Mucosa of stomach (tissue), 1 donor: ENCODE data around the gene SRC.

Source experiments
- H3K27me3 ChIP-seq: one replicate; pipeline ENCODE4 v1.7.0; 2013; ENCODE audit warnings: mild to moderate bottlenecking, low read length; ENCODE audit not compliant: control insufficient read depth, insufficient read depth
- H3K36me3 ChIP-seq: one replicate; pipeline ENCODE4 v1.7.0; 2013; ENCODE audit warnings: low read length; ENCODE audit not compliant: control insufficient read depth, insufficient read depth
- H3K4me1 ChIP-seq: one replicate; pipeline ENCODE4 v1.7.0; 2013; ENCODE audit warnings: mild to moderate bottlenecking, low read length; ENCODE audit not compliant: control insufficient read depth, insufficient read depth
- H3K4me3 ChIP-seq: one replicate; pipeline ENCODE4 v1.7.0; 2013; ENCODE audit warnings: low read length
- H3K9ac ChIP-seq: one replicate; pipeline ENCODE4 v1.7.0; 2013; ENCODE audit warnings: mild to moderate bottlenecking, low read length, moderate library complexity
- H3K9me3 ChIP-seq: one replicate; pipeline ENCODE4 v1.7.0; 2013; ENCODE audit warnings: mild to moderate bottlenecking, low read length, moderate library complexity; ENCODE audit not compliant: control insufficient read depth
- donor health status: Pancreatic carcinoma.

The SRC gene

GRCh38 chr20:37394543-37395409 lies 48.8 kb downstream of the SRC start:
- Histone ChIP-seq H3K9me3 (no peaks in the 10 kb centered on the region), H3K36me3 (peaks cover 44% of the 10 kb centered on the region), H3K4me3 (no peak overlapping the region), H3K27me3 (no peaks in the 10 kb centered on the region), H3K4me1 (peaks cover 14% of the 10 kb centered on the region), H3K9ac (no peak overlapping the region)

- peaks cover 14% of the 10 kb centered on the region for H3K4me1 ChIP-seq
- no peak overlapping the region for H3K4me3 ChIP-seq
- H3K9me3 ChIP-seq: no peaks in the 10 kb centered on the region
- no peak overlapping the region for H3K9ac ChIP-seq
- H3K36me3 ChIP-seq: peaks cover 47% of the 10 kb centered on the region
- no peaks in the 10 kb centered on the region for H3K27me3 ChIP-seq
Measured at GRCh38 chr20:37395410-37395797, 49.5 kb downstream of the SRC start.

- H3K4me1 ChIP-seq: peaks cover 14% of the 10 kb centered on the region
- H3K9me3 ChIP-seq: no peaks in the 10 kb centered on the region
- H3K9ac ChIP-seq: no peak overlapping the region
- peaks cover 47% of the 10 kb centered on the region for H3K36me3 ChIP-seq
- H3K27me3 ChIP-seq: no peaks in the 10 kb centered on the region
- H3K4me3 ChIP-seq: no peak overlapping the region
Measured at GRCh38 chr20:37395921-37396415, 50.0 kb downstream of the SRC start.

GRCh38 chr20:37396416-37397075 lies 50.6 kb downstream of the SRC start:
- no peaks in the 10 kb centered on the region for H3K9me3 ChIP-seq
- no peaks in the 10 kb centered on the region for H3K27me3 ChIP-seq
- no peak overlapping the region for H3K9ac ChIP-seq
- peaks cover 52% of the 10 kb centered on the region for H3K36me3 ChIP-seq
- no peak overlapping the region for H3K4me3 ChIP-seq
- H3K4me1 ChIP-seq: peaks cover 14% of the 10 kb centered on the region

GRCh38 chr20:37397076-37397953 lies 51.4 kb downstream of the SRC start:
- Histone ChIP-seq H3K27me3 (no peaks in the 10 kb centered on the region), H3K36me3 (peaks cover 58% of the 10 kb centered on the region), H3K4me3 (no peak overlapping the region), H3K4me1 (peaks cover 14% of the 10 kb centered on the region), H3K9me3 (no peaks in the 10 kb centered on the region), H3K9ac (no peak overlapping the region)

GRCh38 chr20:37397954-37398749 lies 52.2 kb downstream of the SRC start:
- H3K36me3 ChIP-seq: peaks cover 60% of the 10 kb centered on the region
- no peak overlapping the region for H3K9ac ChIP-seq
- H3K4me1 ChIP-seq: peaks cover 14% of the 10 kb centered on the region
- H3K9me3 ChIP-seq: no peaks in the 10 kb centered on the region
- no peak overlapping the region for H3K4me3 ChIP-seq
- no peaks in the 10 kb centered on the region for H3K27me3 ChIP-seq

GRCh38 chr20:37398750-37399621 lies 53.0 kb downstream of the SRC start:
- Histone ChIP-seq H3K27me3 (no peaks in the 10 kb centered on the region), H3K9ac (no peak overlapping the region), H3K36me3 (peaks cover 56% of the 10 kb centered on the region)

GRCh38 chr20:37401282-37401929 lies 55.5 kb downstream of the SRC start:
- H3K4me3 ChIP-seq: no peak overlapping the region
- peaks cover 44% of the 10 kb centered on the region for H3K36me3 ChIP-seq
- no peak overlapping the region for H3K9ac ChIP-seq
- peaks cover 5% of the 10 kb centered on the region for H3K4me1 ChIP-seq
- H3K27me3 ChIP-seq: peaks cover 5% of the 10 kb centered on the region
- no peaks in the 10 kb centered on the region for H3K9me3 ChIP-seq

More at GRCh38 chr20:37398750-37399621, 53.0 kb downstream of the SRC start:
- H3K4me1 ChIP-seq: peaks cover 14% of the 10 kb centered on the region
- H3K9me3 ChIP-seq: no peaks in the 10 kb centered on the region
- no peak overlapping the region for H3K4me3 ChIP-seq

- Histone ChIP-seq H3K36me3 (peaks cover 41% of the 10 kb centered on the region), H3K4me1 (peaks cover 8% of the 10 kb centered on the region), H3K9me3 (no peaks in the 10 kb centered on the region), H3K4me3 (no peak overlapping the region), H3K9ac (no peak overlapping the region), H3K27me3 (peaks cover 8% of the 10 kb centered on the region)
Measured at GRCh38 chr20:37401930-37402675, 56.2 kb downstream of the SRC start.
